NCI-H146 treated with DMSO at 0.1 percent for 48 hours (cell line): Measurements from ENCODE around the gene PSMB2.
A peak's percentile ranks its signal among the peaks of the same experiment; 100 is the strongest.

Source experiments
- DNase-seq: peaks from one replicate; lab custom pipeline; 2025; ENCODE audit not compliant: unreplicated experiment; lab: John Stamatoyannopoulos, UW

PSMB2 gene

DNA sequence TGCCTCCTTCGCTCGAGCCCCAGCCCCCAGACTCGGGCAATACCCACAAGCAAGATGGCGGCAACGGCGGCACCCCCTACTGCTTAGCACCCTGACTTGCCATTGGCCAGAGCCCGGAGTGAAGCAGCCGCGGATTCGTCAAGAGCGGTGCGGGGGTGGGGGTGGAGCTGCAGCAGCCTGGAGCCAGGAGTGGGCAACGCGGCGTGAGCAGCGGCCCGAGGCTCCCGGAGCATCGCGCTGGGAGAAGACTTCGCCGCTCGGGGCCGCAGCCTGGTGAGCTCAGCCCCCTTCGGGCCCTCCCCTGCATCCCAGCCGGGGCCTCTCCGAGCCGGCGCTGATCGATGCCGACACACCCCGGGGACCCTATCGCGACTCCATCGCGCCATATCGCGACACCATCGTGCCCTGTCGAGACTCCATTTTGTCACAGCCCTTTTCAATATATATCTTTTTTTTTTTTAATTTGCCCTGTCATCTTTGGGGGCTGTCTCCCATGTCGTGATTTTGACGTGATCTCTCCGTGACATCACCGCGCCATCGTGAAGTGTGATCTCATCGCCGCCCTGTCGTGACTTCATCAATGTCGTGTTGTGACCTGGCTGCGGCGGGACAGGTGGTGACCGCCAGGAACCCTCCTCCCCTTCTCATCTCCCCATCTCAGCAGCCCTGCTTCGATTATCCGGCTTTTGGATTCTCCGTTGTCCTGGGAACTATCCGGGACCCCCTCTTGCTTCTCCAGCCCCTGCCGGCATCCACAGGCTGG, 83.5 kb downstream of the PSMB2 start, which contains the start of gene NCDN:
Gene NCDN (plus strand): TSS at position 189 of the 763 bp plus-strand sequence. CDS start 392 bp downstream, at position 581.
- peak; percentile 81 for DNase-seq

GRCh38 chr1:35557118-35557610, 84.2 kb downstream of the PSMB2 start, which contains the start of gene KIAA0319L:
Gene KIAA0319L (minus strand): TSS chr1:35557403. CDS start chr1:35554491, 2,912 bp downstream.
- DNase-seq = peak; percentile 77

DNA sequence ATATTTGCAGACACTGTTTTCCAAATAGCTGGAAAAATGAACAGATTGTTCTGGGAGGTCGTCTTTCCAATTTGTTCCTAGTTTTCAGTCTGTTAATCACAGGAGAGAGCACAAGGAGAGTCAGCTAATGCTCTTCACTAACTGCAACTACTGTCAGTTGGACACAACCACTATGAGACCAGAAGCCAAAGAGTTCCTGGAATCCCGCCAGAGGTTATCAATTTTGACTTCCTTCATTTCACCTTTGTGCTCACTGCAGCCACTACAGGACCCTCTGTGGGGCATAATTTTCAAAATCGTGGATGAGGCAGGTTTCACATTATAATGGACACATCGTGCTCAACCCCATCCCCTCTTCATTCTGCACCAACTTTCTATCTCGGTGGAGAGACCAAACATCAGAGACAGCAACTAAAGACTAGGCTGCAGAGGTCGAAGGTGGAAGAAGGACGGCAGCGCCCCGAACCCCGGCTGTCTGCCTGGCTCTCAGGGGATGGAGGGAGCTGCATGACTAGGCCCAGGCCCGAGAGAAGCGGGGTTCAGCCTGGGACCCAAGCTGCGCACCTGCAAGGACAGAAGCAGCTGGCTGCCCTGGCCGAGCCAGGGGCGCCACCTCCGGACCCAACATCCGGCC, 84.7 kb downstream of the PSMB2 start:
- no peak for DNase-seq

DNA sequence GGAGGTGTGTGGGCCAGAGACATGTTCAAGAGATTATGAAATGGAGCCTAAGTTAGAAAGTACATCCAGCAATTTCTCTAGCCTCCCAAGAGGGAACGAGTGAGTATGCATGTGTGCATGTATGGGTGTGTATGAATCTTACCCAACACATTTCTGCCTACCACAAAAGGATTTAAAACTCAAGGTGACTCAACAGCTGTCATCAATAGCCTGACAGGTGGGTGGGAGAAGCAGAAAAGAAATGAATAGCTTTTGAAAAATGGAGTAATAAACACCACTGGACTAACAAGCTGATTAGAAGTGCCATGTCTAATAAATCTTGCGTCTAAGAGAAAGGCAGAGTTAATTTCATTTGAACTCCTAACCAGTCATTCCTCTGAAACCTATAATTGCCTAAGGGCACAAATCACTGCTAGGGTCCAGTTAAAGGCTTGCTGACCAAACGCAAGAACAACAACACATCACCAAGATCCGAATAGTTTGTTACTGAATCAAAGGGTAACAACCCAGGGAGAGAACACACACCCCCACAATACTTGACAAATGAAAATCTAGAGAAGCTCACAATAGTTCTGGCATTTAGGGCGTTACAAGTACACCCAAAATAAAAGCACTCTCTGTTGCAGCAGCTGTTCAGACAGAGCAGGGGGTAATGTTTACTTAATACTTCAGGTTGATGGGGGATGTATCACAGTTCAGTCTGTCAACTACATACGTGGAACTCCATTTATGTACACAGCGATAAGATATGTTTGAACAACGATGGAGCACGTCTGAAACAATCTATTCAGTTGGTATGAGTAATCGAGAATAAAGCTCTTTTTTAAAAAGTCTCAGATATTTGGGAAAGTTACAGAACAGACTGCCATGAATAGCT, 85.5 kb downstream of the PSMB2 start:
- DNase-seq = peak; percentile 87

- no peak for DNase-seq
These were observed 86.1 kb downstream of the PSMB2 start for GRCh38 chr1:35555212-35555584.

- no peak for DNase-seq
These were observed 86.8 kb downstream of the PSMB2 start for GRCh38 chr1:35554266-35555211.

DNA sequence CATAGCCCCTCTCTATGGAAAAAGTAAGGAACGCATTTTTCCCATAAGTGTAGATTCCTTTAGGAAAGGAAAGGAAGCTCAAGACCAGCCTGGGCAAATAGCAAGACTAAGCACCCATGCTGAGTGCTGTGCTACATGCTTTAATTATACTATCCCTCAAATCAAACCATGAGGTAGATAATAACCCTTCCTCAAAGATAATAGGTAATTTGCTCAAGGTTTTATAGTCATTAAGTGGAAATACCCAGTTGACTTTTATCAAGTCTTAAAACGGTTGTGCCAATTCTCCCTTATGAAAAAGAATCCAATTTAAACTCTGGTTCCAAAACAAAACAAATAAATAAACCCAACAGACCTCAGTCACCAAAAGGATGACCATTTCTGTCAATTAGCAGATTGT, 87.5 kb downstream of the PSMB2 start:
- no peak for DNase-seq
